C4-2B (cell line): ENCODE data around the gene TMEM54.

Source experiments
- ZFX ChIP-seq: fragments of 450-650 bp; IDR thresholded peaks from 2 replicates; pipeline ENCODE4 v1.6.1; 2017
- TF ChIP-seq, protein P1 (sequence below): fragments of 450-650 bp; conservative IDR thresholded peaks from 2 replicates; pipeline ENCODE4 v1.5.1; 2017; ENCODE audit warnings: mild to moderate bottlenecking

DNA sequence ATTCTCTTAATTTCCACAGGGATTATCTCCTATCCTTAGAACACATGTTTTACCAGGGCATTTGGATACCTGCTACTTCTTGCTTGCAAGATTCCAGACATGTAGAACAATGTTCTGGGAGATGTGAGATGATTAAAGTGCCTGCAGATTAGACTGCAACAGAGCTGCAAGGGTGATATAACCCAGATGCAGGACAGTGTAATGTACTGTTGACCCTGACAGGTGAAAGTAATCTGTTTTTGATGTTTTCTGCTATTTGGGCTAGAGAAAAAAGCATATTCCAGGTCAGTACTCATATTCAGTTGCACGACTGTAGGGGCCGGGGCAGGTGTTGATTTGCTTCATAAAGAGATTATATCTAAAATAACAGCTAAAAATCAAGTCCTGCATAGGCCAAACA lies 27.1 kb upstream of the TMEM54 start:
- TF ChIP-seq, protein P1, sequence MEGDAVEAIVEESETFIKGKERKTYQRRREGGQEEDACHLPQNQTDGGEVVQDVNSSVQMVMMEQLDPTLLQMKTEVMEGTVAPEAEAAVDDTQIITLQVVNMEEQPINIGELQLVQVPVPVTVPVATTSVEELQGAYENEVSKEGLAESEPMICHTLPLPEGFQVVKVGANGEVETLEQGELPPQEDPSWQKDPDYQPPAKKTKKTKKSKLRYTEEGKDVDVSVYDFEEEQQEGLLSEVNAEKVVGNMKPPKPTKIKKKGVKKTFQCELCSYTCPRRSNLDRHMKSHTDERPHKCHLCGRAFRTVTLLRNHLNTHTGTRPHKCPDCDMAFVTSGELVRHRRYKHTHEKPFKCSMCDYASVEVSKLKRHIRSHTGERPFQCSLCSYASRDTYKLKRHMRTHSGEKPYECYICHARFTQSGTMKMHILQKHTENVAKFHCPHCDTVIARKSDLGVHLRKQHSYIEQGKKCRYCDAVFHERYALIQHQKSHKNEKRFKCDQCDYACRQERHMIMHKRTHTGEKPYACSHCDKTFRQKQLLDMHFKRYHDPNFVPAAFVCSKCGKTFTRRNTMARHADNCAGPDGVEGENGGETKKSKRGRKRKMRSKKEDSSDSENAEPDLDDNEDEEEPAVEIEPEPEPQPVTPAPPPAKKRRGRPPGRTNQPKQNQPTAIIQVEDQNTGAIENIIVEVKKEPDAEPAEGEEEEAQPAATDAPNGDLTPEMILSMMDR = no peak
- TF ChIP-seq ZFX = no peak
